Bronchial epithelial cell (primary cell): ENCODE measurements around the gene HMOX2. TPM values are rescaled to one million over a fixed set of nuclear protein-coding genes. Genes with fewer than 3 reads are reported as not detected.
A peak's percentile ranks its signal among the peaks of the same experiment; 100 is the strongest.

Experiments
- DNase-seq: peaks from one replicate; pipeline ENCODE4 v3.0.0-alpha.2; 2010; ENCODE audit warnings: low read depth
- FAIRE-seq: peaks from 2 replicates; lab custom pipeline; 2011; peaks lifted over from hg19 to GRCh38; lab: Jason Lieb, UNC
- H3K27me3 ChIP-seq: 2 replicates; pipeline ENCODE4 v1.5.1; 2011; ENCODE audit warnings: low read length; ENCODE audit not compliant: control insufficient read depth, insufficient read depth
- H3K36me3 ChIP-seq: 2 replicates; pipeline ENCODE4 v1.5.1; 2011; ENCODE audit warnings: low read length; ENCODE audit not compliant: control insufficient read depth, insufficient read depth
- H3K4me3 ChIP-seq: 2 replicates; pipeline ENCODE4 v1.5.1; 2011; ENCODE audit warnings: mild to moderate bottlenecking, low read depth, low read length, control low read depth
- total RNA-seq: library from RNA; depleted of rRNA; stranded (reverse); fragments of >200 nt; gene quantifications from 2 replicates; pipeline ENCODE4 v1.2.1, GENCODE V29; 2014
- TF ChIP-seq, protein P1 (sequence below): IDR thresholded peaks from 2 replicates; pipeline ENCODE4 v1.5.1; 2011; ENCODE audit warnings: mild to moderate bottlenecking, moderate library complexity, low read length, control low read depth, inconsistent platforms; ENCODE audit not compliant: insufficient read depth, severe bottlenecking

Gene HMOX2
- total RNA-seq, 1 donor from 2014 or later: 66.1 TPM

DNA sequence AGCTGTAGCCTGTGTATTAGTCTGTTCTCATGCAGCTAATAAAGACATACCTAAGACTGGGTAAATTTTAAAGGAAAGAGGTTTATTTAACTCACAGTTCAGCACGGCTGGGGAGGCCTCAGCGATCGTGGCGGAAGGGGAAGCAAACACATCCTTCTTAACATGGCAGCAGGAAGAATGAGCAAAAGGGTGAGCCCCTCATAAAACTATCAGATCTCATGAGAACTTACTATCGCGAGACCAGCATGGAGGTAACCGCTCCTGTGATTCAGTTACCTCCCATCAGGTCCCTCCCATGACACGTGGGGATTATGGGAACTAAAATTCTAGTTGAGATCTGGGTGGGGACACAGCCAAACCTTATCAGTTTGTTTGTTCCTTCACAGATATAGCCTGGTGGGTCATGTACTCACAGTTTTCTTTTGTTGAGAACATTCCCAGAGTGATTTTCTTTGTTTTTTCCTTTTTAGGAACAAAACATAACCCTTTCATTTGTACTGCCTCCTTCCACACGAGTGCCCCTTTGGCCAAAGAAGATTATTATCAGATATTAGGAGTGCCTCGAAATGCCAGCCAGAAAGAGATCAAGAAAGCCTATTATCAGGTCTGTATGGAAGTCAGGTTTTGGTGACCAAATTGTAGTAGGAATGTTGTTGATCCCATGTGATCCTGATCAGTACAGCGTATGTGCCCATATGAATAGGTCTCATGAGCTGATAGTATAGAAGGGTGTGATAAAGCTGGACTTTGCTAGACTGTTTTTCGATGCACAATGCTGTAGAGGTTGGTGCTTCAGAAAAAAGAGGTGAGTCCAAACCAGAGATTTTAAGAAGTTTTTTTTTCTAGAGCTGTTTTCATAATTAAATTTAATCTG, 42.0 kb upstream of the HMOX2 start:
- no peaks in the 10 kb centered on the region for H3K27me3 ChIP-seq

DNA sequence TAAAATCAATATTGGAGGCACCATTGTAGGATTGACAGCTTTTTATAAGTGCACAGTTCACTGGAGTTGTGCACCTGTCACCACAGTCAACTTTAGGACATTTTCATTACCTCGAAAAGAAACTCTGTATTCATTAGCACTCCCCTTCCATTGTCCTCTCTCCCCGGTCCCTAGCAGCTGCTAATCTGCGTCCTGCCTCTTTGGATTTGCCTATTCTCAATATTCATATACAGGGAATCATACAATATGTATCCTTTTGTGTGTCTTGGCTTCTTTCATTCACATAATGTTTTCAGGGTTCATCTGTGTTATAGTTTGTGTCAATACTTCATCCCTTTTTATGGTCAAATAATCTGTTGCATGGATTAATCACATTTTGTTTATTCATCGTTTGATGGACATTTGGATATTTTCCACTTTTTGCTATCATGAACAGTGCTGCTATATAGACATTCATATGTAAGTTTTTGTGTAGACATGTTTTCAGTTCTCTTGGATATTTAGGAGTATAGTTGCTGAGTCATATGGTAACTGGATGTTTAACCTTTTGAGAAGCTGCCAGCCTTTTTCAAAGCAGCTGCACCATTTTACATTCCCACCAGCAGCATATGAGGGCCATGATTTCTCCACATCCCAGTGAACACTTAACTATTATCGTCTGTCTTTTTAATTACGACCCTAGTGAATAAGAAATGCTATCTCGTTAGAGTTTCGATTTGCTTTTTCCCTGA, 40.7 kb upstream of the HMOX2 start:
- DNase-seq (no peak), FAIRE-seq (no peak)
- TF ChIP-seq, protein P1, sequence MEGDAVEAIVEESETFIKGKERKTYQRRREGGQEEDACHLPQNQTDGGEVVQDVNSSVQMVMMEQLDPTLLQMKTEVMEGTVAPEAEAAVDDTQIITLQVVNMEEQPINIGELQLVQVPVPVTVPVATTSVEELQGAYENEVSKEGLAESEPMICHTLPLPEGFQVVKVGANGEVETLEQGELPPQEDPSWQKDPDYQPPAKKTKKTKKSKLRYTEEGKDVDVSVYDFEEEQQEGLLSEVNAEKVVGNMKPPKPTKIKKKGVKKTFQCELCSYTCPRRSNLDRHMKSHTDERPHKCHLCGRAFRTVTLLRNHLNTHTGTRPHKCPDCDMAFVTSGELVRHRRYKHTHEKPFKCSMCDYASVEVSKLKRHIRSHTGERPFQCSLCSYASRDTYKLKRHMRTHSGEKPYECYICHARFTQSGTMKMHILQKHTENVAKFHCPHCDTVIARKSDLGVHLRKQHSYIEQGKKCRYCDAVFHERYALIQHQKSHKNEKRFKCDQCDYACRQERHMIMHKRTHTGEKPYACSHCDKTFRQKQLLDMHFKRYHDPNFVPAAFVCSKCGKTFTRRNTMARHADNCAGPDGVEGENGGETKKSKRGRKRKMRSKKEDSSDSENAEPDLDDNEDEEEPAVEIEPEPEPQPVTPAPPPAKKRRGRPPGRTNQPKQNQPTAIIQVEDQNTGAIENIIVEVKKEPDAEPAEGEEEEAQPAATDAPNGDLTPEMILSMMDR: no peak
- Histone ChIP-seq H3K4me3 (no peak overlapping the region), H3K36me3 (peaks cover 21% of the 10 kb centered on the region), H3K27me3 (no peaks in the 10 kb centered on the region)

More for the DNA sequence above, 42.0 kb upstream of the HMOX2 start:
- TF ChIP-seq, protein P1: no peak
- H3K36me3 ChIP-seq: peaks cover 16% of the 10 kb centered on the region
- no peak for FAIRE-seq
- no peak for DNase-seq
- no peak overlapping the region for H3K4me3 ChIP-seq

DNA sequence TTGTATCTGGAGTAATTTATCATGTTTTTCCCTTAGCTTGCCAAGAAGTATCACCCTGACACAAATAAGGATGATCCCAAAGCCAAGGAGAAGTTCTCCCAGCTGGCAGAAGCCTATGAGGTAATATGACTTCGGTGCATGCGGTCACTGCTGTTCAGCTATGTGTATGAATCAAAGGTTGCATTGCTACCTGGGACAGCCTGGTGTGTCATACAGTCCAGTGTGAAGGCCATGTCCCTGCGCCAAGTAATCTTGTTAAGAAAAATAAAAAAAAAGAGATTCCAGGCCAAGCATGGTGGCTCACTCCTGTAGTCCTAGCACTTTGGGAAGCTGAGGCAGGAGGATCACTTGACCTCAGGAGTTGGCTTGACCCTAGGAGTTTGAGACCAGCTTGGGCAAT, 38.8 kb upstream of the HMOX2 start:
- Histone ChIP-seq H3K27me3 (no peaks in the 10 kb centered on the region), H3K4me3 (no peak overlapping the region), H3K36me3 (peaks cover 26% of the 10 kb centered on the region)
- DNase-seq (no peak), FAIRE-seq (no peak)
- TF ChIP-seq, protein P1: no peak

DNA sequence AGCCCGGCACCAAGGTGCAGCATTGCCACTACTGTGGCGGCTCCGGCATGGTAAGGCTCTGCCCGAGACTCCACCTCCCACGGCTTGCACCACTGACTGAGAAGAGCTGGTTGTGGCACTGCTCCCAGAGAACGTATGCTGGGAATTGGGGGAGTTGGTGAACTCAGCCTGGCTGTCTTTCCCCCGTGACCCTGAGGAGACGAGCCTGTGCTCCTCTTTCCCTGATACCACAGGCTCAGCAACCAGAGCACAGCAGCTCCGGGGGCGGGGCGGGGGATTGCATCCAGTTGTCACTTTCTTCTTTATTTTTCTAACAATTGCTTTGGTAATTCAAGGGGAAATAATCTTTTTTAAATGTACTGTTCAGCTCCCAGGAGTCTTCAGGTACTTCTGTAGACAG, 33.8 kb upstream of the HMOX2 start:
- peak; percentile 23 for FAIRE-seq
- H3K27me3 ChIP-seq: no peaks in the 10 kb centered on the region

DNA sequence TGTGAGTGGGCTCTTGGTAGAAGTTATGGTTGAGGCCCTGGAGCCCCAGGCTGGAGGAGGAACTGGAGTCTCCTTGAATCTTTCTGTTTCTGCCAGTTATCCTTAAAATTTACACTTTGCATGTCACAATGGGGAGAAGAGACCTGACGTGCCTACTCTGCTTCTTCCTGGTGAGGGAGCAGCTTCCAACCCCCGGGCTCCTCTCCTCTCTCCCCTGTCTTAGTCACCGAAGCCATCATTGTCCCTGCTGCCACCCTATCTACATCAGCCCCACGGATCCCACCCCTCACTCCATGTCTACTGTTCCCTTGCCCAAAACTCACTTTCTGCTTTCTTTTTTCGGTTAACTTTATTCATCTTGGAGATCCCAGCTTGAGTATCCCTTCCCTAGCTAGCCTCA, 32.9 kb upstream of the HMOX2 start:
- DNase-seq (no peak), FAIRE-seq (no peak)
- Histone ChIP-seq H3K4me3 (no peak overlapping the region), H3K27me3 (no peaks in the 10 kb centered on the region), H3K36me3 (peaks cover 42% of the 10 kb centered on the region)
- TF ChIP-seq, protein P1: no peak

More for the DNA sequence above, 33.8 kb upstream of the HMOX2 start:
- Histone ChIP-seq H3K4me3 (no peak overlapping the region), H3K36me3 (peaks cover 42% of the 10 kb centered on the region)
- TF ChIP-seq, protein P1: no peak
- no peak for DNase-seq
